OCI-LY7 (cell line): ENCODE measurements around the gene HAPSTR1. TPM values are rescaled to one million over a fixed set of nuclear protein-coding genes. Genes with fewer than 3 reads are reported as not detected.

Source experiments
- BruUV-seq: library from RNA; stranded (reverse); fragments of 400-500 nt; replicated peaks from 2 replicates; lab custom pipeline; 2021; lab: Mats Ljungman, UMichigan
- CTCF ChIA-PET: fragments of 300-600 bp; sonication (Branson Sonifier 250); formaldehyde crosslinking; loops from one replicate; lab custom pipeline; 2022; ENCODE audit warnings: antibody characterized with exemption; ENCODE audit not compliant: unreplicated experiment; lab: Charles Lee
- POLR2A ChIA-PET: fragments of 300-600 bp; sonication (Branson Sonifier 250); formaldehyde crosslinking; loops from one replicate; lab custom pipeline; 2022; ENCODE audit warnings: antibody characterized with exemption; lab: Charles Lee
- DNase-seq: peaks from one replicate; pipeline ENCODE4 v3.0.0-alpha.2; 2015; ENCODE audit warnings: low spot score
- H2AFZ ChIP-seq: fragments of 200-600 bp; sonication (generic), shearing (Covaris generic); 2 replicates; pipeline ENCODE4 v1.6.1; 2014; ENCODE audit warnings: mild to moderate bottlenecking, antibody characterized with exemption, low read length, moderate library complexity
- H3K27ac ChIP-seq: fragments of 200-600 bp; sonication (generic); 2 replicates; pipeline ENCODE4 v1.5.1; 2014; ENCODE audit warnings: mixed run types, low read depth, mild to moderate bottlenecking, moderate library complexity, low read length, inconsistent platforms; ENCODE audit not compliant: poor library complexity, severe bottlenecking
- H3K36me3 ChIP-seq: fragments of 200-600 bp; sonication (generic); 2 replicates; pipeline ENCODE4 v1.6.1; 2014; ENCODE audit warnings: mild to moderate bottlenecking, antibody characterized with exemption, low read length, moderate library complexity, mixed read lengths; ENCODE audit not compliant: insufficient read depth
- H3K4me1 ChIP-seq: fragments of 200-600 bp; sonication (generic); 2 replicates; pipeline ENCODE4 v1.5.1; 2014; ENCODE audit warnings: mild to moderate bottlenecking, low read length; ENCODE audit not compliant: insufficient read depth, poor library complexity, severe bottlenecking
- H3K4me2 ChIP-seq: fragments of 200-600 bp; sonication (generic); 2 replicates; pipeline ENCODE4 v1.6.1; 2014; ENCODE audit warnings: mild to moderate bottlenecking, low read length
- H3K4me3 ChIP-seq: fragments of 200-600 bp; sonication (generic); 2 replicates; pipeline ENCODE4 v1.5.1; 2014; ENCODE audit warnings: mild to moderate bottlenecking, low read depth, low read length; ENCODE audit not compliant: poor library complexity, severe bottlenecking
- H3K79me2 ChIP-seq: fragments of 200-600 bp; sonication (generic); 2 replicates; pipeline ENCODE4 v1.6.1; 2016; ENCODE audit warnings: low read depth, mild to moderate bottlenecking, low read length, moderate library complexity, mixed read lengths; ENCODE audit not compliant: insufficient read depth
- H3K9me2 ChIP-seq: fragments of 200-600 bp; sonication (generic); 2 replicates; pipeline ENCODE4 v1.6.1; 2016; ENCODE audit warnings: mild to moderate bottlenecking, low read length, mixed read lengths; ENCODE audit not compliant: insufficient read depth
- H3K9me3 ChIP-seq: fragments of 200-600 bp; sonication (generic); 2 replicates; pipeline ENCODE4 v1.6.1; 2014; ENCODE audit warnings: mild to moderate bottlenecking, mixed run types, low read length, mixed read lengths
- H4K20me1 ChIP-seq: fragments of 200-600 bp; sonication (generic); 2 replicates; pipeline ENCODE4 v1.6.1; 2014; ENCODE audit warnings: mild to moderate bottlenecking, antibody characterized with exemption, low read length, moderate library complexity, mixed read lengths; ENCODE audit not compliant: insufficient read depth
- EZH2phosphoT487 ChIP-seq: fragments of 200-600 bp; sonication (generic); IDR thresholded peaks from 2 replicates; pipeline ENCODE4 v1.6.1; 2018; ENCODE audit warnings: low read depth, borderline replicate concordance, mild to moderate bottlenecking, mixed run types, antibody characterized with exemption, low read length, moderate library complexity, mixed read lengths
- intact Hi-C: fragments of 100-400 bp; cut with micrococcal nuclease; formaldehyde crosslinking; loops from one replicate; pipeline ENCODE4 v1.10.0; 2022; ENCODE audit not compliant: unreplicated experiment
- total RNA-seq, 2 experiments: library from RNA; depleted of rRNA in 1 of 2; stranded (reverse); fragments of >200 nt in 1 of 2; shearing (Covaris generic) in 1 of 2; gene quantifications; 2 replicates each; pipeline ENCODE4 v1.2.3, GENCODE V29; 2014 to 2022
- TF ChIP-seq, protein P1 (sequence below): fragments of 200-600 bp; sonication (generic); conservative IDR thresholded peaks from 2 replicates; pipeline ENCODE4 v1.5.1; 2014; ENCODE audit warnings: mild to moderate bottlenecking, antibody characterized with exemption, low read length, moderate library complexity, mixed read lengths

The HAPSTR1 gene
- total RNA-seq, 2 experiments from 2014 or later = 50.9 to 71.5 TPM

DNA sequence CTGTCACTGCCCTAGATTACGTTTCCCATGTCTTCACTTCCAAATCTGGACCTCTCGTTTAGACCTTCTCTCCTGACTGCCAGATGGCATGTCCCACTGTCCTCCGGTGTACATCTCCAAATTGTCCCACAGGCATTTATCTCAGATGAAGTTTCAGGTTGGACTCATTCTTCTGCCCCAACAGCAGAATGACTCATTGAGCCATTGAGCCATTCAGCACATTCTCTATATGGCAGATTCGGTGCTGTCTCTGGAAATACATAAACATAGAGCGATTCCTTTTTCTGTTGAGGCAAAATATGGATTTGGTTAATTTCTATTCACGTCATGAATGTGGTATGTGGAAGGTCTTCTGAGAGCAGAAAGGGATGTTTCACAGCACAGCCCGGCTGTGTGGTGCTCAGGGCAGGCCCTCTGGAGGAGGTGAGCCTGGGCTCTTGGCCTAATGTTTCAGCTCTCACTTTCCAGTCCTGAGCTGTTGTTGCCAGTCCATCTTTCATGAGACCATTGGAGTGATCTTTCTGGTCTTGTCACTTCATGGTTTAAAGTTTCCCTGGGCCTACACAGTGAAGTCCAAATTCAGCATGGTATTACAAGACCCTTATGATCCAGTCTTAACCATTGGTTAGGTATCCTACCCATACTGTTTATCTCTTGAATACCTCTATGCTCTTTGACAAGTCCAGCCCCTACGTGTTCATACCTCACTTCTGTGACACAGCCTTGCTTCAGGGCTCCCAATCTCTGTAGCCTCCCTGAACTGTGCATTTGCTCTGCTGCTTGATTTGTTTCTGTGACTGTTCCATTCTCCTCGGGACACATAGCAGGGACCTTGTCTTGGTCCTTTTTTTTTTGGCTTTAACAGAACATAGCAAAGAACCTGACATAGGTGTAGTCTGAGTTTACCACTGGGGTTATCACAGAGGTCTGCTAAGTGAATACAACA is 15.9 kb downstream of the HAPSTR1 start:
- no peak for DNase-seq
- H3K9me2 ChIP-seq = no peaks in the 10 kb centered on the region
- peaks cover 53% of the 10 kb centered on the region for H4K20me1 ChIP-seq
- H3K36me3 ChIP-seq = peaks cover 99% of the 10 kb centered on the region
- H2AFZ ChIP-seq = no peak overlapping the region
- TF ChIP-seq EZH2phosphoT487 = no peak
- TF ChIP-seq, protein P1, sequence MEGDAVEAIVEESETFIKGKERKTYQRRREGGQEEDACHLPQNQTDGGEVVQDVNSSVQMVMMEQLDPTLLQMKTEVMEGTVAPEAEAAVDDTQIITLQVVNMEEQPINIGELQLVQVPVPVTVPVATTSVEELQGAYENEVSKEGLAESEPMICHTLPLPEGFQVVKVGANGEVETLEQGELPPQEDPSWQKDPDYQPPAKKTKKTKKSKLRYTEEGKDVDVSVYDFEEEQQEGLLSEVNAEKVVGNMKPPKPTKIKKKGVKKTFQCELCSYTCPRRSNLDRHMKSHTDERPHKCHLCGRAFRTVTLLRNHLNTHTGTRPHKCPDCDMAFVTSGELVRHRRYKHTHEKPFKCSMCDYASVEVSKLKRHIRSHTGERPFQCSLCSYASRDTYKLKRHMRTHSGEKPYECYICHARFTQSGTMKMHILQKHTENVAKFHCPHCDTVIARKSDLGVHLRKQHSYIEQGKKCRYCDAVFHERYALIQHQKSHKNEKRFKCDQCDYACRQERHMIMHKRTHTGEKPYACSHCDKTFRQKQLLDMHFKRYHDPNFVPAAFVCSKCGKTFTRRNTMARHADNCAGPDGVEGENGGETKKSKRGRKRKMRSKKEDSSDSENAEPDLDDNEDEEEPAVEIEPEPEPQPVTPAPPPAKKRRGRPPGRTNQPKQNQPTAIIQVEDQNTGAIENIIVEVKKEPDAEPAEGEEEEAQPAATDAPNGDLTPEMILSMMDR = no peak
- no TSS peak for BruUV-seq
- H3K4me1 ChIP-seq = peaks cover 4% of the 10 kb centered on the region
- H3K79me2 ChIP-seq = peaks cover 100% of the 10 kb centered on the region
- ChIA-PET POLR2A (interaction anchor here (0.7 kb wide), 2 partner anchors 41 to 435 kb away, joined by 3 read pairs; no protein-coding TSS in a partner anchor), CTCF (no interaction called here)
- intact Hi-C loops = no loop called here
- no peaks in the 10 kb centered on the region for H3K9me3 ChIP-seq
- H3K27ac ChIP-seq = no peak overlapping the region
- no peak overlapping the region for H3K4me3 ChIP-seq
- H3K4me2 ChIP-seq = no peak overlapping the region

DNA sequence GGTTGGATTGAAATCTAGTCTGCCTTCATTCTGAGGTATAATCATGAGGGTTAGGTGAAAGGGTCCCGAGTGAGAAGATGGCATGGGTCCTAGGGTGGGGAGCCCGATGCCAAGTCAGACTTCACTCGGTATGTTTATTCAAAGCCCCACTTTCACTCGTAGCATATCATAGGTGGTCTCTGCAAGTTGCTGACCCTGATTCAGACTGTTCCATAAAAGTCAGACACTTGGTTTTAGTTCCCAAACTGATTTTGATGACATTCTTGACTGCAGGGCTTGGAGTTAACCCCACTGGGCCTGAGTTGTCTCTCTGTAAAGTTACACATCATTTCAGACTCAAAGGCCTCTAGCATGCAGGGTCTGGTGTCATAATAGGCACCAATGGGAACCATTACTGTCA is 17.8 kb downstream of the HAPSTR1 start:
- Histone ChIP-seq H3K9me3 (no peaks in the 10 kb centered on the region), H3K4me2 (no peak overlapping the region), H4K20me1 (peaks cover 57% of the 10 kb centered on the region), H2AFZ (no peak overlapping the region), H3K36me3 (peaks cover 98% of the 10 kb centered on the region), H3K4me1 (peaks cover 4% of the 10 kb centered on the region), H3K79me2 (peaks cover 100% of the 10 kb centered on the region), H3K4me3 (no peak overlapping the region), H3K9me2 (no peaks in the 10 kb centered on the region), H3K27ac (no peak overlapping the region)
- intact Hi-C loops = no loop called here
- CTCF ChIA-PET = no interaction called here
- POLR2A ChIA-PET = interaction anchor here (0.7 to 2.1 kb wide), 3 partner anchors 11 to 151 kb away, joined by 3 to 7 read pairs (median 6); partner anchors contain the start of gene HAPSTR1
- no peak for TF ChIP-seq EZH2phosphoT487
- TF ChIP-seq, protein P1 = no peak
- no peak for DNase-seq
- BruUV-seq = no TSS peak
